HL-60/S4 treated with phorbol 12-myristate 13-acetate at 8.2 ng/mL for 4 days and 3 days (cell line): ENCODE data around the gene RPS3.
"Not testable (repeated sequence)": the region's sequence is repeated elsewhere in the genome, so short reads cannot be mapped to it uniquely, and the experiment has no call there.

Experiments
- in situ Hi-C: fragments of 300-500 bp; cut with MboI; formaldehyde crosslinking; loops from 2 replicates; pipeline ENCODE4 v1.15.0; 2022; ENCODE audit warnings: low sequenced_read_pairs

The RPS3 gene

GRCh38 chr11:75399344-75400145 lies at the start of gene RPS3:
TSS of gene RPS3 (plus strand) at chr11:75399518. CDS start at chr11:75399548, 30 bp downstream.
- in situ Hi-C loops = no loop called here

DNA sequence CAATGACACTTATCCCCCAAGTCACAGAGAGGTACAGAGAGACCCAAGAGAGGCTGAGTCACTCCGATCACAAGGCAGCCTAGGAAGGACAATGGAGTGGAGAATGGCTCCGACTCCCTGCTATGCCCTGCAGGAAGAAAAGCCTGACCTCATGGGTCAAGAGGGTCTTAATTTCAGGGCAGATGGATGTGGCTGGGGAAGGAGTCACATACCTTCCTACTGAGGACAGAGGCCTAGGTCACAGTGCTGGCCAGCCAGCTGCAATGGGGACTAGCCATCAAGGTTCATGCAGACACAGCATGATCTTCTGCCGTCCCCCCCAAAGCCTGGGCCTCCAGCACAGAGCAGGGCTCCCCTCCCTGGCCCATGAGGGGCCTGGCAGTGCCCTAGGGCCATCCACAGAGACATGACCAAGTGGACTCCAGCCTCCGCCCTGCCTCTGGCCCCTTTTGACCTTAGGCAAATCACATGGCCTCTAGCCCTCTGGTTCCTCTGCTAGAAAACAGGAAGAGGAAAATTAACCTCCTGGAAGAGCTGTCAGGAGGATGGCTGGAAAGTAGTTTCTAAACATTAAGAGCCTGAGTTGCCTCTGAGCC lies 49.7 kb upstream of the RPS3 start:
- in situ Hi-C loops = no loop called here

GRCh38 chr11:75350122-75350742 lies 49.1 kb upstream of the RPS3 start:
- in situ Hi-C loops = no loop called here

DNA sequence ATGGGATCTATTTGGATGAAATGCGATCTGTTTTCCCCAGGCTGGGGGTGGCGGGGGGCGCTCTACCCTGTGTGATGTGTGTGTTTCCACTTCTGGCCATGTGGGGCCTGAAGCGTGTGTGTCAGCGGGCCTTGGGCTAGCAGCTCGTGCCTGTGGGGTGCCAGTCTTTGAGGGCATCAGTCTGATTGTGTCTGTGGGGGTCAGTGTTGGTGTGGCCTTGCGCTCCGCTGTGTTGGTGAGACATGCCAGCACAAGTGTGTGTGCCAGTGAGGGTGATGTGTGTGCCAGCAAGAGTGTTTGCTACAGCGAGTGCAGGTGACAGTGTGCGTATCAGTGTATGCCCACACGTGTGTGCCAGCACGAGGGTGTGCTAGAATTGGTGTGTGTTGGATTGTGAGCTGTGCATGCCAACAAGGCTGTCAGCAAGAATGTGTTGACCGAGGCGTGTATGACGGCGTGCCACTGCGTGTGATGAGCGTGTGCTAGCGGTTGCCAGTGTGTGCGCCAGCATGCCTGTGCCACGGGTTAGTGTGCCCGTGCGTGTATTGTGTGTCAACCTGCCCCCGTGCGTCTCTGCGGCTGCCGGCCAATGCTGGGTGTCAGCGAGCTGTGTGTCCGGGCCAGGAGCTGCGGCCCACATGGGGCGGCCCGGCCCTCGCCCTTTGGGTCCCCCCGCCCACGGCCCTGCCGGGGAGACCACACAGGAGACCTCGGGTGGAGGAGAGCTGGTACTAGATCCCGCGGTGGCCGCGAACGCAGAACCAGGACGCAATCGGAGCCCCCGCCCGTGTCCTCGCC lies 48.4 kb upstream of the RPS3 start:
- in situ Hi-C loops = no loop called here

GRCh38 chr11:75351541-75351790 lies 47.9 kb upstream of the RPS3 start, which contains the start of gene ARRB1:
TSS of gene ARRB1 (minus strand) at chr11:75351661. CDS start at chr11:75351607, 54 bp downstream.
- in situ Hi-C loops = no loop called here

- in situ Hi-C loops = no loop called here
These were observed 47.3 kb upstream of the RPS3 start for GRCh38 chr11:75351791-75352587.

- in situ Hi-C loops = no loop called here
These were observed 46.6 kb upstream of the RPS3 start for GRCh38 chr11:75352588-75353206.

DNA sequence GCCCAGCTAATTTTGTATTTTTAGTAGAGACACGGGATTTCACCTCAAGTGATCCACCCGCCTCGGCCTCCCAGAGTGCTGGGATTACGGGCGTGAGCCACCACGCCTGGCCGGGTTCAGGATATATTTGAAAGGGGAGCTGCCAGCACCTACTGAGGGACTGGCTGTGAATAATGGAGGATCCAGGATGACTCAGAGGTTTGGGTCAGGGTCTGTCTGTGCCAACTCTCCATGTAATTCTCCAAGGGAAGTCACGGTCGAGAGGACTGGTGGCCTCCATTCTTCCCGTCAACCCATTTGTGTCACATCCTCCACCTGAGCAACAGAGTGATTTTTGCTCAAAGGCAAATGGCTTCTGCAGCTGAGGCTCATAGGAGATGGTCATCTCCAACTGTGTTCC lies 44.3 kb upstream of the RPS3 start:
- in situ Hi-C loops = no loop called here

DNA sequence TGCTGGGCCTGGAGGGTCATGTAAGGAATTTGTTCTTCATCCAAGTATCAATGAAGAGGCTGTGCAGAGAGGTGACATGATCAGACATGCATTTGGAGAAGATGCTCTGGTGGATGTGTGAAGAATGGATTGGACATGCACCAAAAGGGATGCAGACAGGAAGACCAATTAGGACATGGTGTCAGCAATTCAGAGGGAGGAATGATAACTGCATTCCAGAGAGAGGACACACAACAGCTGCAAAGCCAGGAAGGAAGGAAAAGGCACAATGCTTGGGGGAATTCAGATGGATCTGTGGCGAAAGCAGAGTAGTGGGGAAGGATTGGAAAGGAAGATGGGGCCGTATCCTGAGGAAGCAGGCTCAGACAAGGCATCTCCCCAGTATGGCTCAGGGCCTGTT lies 42.7 kb upstream of the RPS3 start:
- in situ Hi-C loops = no loop called here

GRCh38 chr11:75362285-75362684 lies 37.0 kb upstream of the RPS3 start:
- in situ Hi-C loops = not testable (repeated sequence)

GRCh38 chr11:75365711-75366181 lies 33.6 kb upstream of the RPS3 start:
- in situ Hi-C loops = no loop called here

DNA sequence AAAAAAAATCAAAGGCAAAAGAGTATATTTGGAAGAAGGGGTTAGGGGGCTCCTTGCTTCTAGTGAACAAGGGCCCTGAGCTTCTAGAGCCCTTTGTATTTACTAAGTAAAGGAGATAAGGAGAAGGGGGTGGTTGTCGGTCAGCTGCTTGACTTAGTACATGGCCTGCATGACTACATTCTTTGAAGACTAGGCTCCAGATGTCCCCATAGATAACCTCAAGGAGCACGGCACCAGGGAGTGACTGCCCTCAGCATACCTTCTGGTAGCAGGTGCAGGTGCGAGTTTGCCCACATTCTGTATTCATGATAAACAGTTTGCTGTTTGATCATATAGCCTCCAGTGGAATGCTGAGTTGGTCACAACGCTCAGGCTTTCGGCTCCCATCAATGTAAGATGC lies 32.5 kb upstream of the RPS3 start:
- in situ Hi-C loops = not testable (repeated sequence)

GRCh38 chr11:75369560-75370255 lies 29.6 kb upstream of the RPS3 start:
- in situ Hi-C loops = no loop called here

GRCh38 chr11:75371949-75372876 lies 27.1 kb upstream of the RPS3 start:
- in situ Hi-C loops = no loop called here

GRCh38 chr11:75373201-75373600 lies 26.1 kb upstream of the RPS3 start:
- in situ Hi-C loops = no loop called here

- in situ Hi-C loops = loop anchor here (5.0 kb wide), 1 partner anchor 37 kb away; no protein-coding TSS in a partner anchor
These were observed 24.7 kb upstream of the RPS3 start for GRCh38 chr11:75374646-75375045.

DNA sequence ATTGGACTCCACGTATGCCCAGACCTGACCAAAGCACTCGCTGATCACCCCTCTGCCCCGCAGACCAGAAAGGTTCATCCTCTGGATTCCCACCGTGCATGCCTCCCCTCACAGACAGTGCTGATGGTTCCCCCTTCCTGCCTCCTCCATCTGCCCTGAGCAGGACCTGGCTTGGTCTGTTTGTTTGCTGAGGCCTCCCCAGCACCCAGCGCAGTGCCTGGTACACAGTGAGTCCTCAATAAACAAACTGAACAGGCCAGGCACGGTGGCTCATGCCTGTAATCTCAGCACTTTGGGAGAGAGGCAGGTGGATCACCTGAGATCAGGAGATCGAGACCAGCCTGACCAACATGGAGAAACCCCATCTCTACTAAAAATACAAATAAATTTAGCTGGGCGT lies 23.7 kb upstream of the RPS3 start:
- in situ Hi-C loops = loop anchor here (5.0 kb wide), 1 partner anchor 38 kb away; no protein-coding TSS in a partner anchor

DNA sequence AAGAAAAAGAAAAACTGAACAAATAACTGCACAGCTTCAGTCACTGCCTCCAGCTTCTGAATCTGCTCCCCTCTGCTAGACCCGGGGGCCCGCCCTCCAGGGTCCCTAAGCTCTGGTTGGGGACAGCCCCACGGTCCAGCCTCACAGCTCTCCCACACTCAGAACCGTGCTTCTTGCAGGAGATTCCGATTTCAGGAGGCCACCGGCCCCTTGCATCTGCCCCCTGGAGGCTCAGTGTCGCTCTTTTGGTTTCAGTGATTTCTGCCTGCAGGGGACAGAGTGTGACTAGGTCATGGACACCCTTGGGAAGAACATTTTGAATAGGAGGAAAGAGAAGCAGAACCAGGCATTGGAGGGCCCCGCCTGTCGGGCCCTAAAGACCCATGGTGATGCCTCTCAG lies 23.1 kb upstream of the RPS3 start:
- in situ Hi-C loops = loop anchor here (5.0 kb wide), 1 partner anchor 39 kb away; no protein-coding TSS in a partner anchor
